ENCODE data around the gene CAMK2D.

DNA sequence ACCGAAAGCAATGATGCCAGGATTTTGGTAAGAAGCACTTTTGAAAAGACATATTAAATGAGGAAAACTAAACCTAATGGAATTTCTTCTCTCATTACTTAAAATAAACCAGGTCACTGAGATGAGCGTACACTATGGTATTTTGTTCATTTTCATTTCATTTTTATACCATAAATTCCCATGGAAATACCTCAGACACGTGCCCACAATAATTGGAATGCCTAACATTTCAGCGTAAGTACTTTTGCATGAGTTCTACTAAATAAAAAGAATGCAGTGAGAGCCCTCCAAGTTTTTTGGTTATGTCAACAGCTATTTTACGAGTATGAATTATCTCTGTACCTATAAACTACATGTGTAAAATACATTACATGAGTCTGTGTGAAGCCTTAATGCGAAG, 3.2 kb downstream of the CAMK2D start:
- TF ChIP-seq, protein P1, sequence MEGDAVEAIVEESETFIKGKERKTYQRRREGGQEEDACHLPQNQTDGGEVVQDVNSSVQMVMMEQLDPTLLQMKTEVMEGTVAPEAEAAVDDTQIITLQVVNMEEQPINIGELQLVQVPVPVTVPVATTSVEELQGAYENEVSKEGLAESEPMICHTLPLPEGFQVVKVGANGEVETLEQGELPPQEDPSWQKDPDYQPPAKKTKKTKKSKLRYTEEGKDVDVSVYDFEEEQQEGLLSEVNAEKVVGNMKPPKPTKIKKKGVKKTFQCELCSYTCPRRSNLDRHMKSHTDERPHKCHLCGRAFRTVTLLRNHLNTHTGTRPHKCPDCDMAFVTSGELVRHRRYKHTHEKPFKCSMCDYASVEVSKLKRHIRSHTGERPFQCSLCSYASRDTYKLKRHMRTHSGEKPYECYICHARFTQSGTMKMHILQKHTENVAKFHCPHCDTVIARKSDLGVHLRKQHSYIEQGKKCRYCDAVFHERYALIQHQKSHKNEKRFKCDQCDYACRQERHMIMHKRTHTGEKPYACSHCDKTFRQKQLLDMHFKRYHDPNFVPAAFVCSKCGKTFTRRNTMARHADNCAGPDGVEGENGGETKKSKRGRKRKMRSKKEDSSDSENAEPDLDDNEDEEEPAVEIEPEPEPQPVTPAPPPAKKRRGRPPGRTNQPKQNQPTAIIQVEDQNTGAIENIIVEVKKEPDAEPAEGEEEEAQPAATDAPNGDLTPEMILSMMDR (IDR thresholded peaks at IDR 0.05; ENCODE audit: borderline replicate concordance, extremely low read depth, low read length, poor library complexity, severe bottlenecking): no peak
- no peak for TF ChIP-seq EZH2 (IDR thresholded peaks at IDR 0.05; ENCODE audit: borderline replicate concordance, low read depth, low read length, severe bottlenecking)

Data from DND-41 (cell line).